NB4 (cell line): ENCODE measurements around the gene C16orf54.

Experiments used
- POLR2A ChIP-seq: IDR thresholded peaks from 2 replicates; pipeline ENCODE4 v1.6.1; 2011; ENCODE audit warnings: mild to moderate bottlenecking; ENCODE audit not compliant: insufficient read length; ENCODE audit errors: extremely low read depth
- TF ChIP-seq, protein P1 (sequence below): IDR thresholded peaks from one replicate; pipeline ENCODE4 v1.5.1; 2012; ENCODE audit warnings: low read depth, low read length
- TF ChIP-seq, protein P2 (sequence below): IDR thresholded peaks from 2 replicates; pipeline ENCODE4 v1.6.1; 2011; ENCODE audit warnings: low read depth, low read length

DNA sequence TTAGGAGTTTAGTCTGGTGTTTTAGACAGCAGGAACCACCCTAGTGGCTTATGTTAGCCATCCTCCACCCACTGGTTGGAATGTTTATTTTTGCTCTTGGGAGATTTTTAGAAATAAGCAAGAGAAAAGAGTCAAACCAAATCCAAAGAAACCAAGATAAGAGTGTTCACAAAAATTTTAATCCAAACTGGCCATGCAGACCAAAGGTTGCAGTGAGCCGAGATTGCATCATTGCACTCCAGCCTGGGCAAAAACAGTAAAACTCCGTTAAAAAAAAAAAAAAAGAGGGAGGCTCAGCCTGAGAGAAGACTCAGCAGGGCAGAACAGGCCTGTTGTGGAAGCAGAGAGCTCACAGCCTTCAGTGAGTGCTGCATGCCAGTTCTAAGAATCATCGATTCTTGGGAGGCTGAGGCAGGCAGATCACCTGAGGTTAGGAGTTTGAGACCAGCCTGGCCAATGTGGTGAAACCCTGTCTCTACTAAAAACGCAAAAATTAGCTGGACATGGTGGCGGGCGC is 12.2 kb upstream of the C16orf54 start:
- TF ChIP-seq, protein P1, sequence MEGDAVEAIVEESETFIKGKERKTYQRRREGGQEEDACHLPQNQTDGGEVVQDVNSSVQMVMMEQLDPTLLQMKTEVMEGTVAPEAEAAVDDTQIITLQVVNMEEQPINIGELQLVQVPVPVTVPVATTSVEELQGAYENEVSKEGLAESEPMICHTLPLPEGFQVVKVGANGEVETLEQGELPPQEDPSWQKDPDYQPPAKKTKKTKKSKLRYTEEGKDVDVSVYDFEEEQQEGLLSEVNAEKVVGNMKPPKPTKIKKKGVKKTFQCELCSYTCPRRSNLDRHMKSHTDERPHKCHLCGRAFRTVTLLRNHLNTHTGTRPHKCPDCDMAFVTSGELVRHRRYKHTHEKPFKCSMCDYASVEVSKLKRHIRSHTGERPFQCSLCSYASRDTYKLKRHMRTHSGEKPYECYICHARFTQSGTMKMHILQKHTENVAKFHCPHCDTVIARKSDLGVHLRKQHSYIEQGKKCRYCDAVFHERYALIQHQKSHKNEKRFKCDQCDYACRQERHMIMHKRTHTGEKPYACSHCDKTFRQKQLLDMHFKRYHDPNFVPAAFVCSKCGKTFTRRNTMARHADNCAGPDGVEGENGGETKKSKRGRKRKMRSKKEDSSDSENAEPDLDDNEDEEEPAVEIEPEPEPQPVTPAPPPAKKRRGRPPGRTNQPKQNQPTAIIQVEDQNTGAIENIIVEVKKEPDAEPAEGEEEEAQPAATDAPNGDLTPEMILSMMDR, result no peak
- no peak for TF ChIP-seq POLR2A
- TF ChIP-seq, protein P2, sequence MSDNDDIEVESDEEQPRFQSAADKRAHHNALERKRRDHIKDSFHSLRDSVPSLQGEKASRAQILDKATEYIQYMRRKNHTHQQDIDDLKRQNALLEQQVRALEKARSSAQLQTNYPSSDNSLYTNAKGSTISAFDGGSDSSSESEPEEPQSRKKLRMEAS, result no peak
